Caco-2 (cell line): ENCODE results near the gene MINDY3. TPM values are rescaled to one million over a fixed set of nuclear protein-coding genes. Genes with fewer than 3 reads are reported as not detected.

ENCODE experiments used
- BruUV-seq: library from RNA; stranded (reverse); fragments of 400-500 nt; replicated peaks from 2 replicates; lab custom pipeline; 2021; lab: Mats Ljungman, UMichigan
- CTCF ChIA-PET: fragments of 300-600 bp; sonication (Branson Sonifier 250); formaldehyde crosslinking; loops from one replicate; lab custom pipeline; 2022; ENCODE audit warnings: antibody characterized with exemption; lab: Charles Lee
- POLR2A ChIA-PET: fragments of 300-600 bp; sonication (Branson Sonifier 250); formaldehyde crosslinking; loops from one replicate; lab custom pipeline; 2022; ENCODE audit warnings: antibody characterized with exemption; lab: Charles Lee
- DNase-seq, 2 experiments: peaks; one replicate each; pipeline versions ENCODE4 v3.0.0 to v3.0.0-alpha.2; 2020 to 2022
- H3K27me3 ChIP-seq: replicated peaks from 2 replicates; pipeline ENCODE4 v1.6.0; 2011; ENCODE audit warnings: low read length; ENCODE audit not compliant: control insufficient read depth, insufficient read depth
- H3K36me3 ChIP-seq: 2 replicates; pipeline ENCODE4 v1.5.1; 2011; ENCODE audit warnings: low read length; ENCODE audit not compliant: control insufficient read depth, insufficient read depth
- H3K4me1 ChIP-seq: fragments of 250-450 bp; sonication (Bioruptor Pico); 2 replicates; pipeline ENCODE4 v1.5.1; 2020; ENCODE audit warnings: mild to moderate bottlenecking
- H3K4me3 ChIP-seq: 2 replicates; pipeline ENCODE4 v1.5.1; 2011; ENCODE audit warnings: low read depth, mild to moderate bottlenecking, control low read depth, low read length
- H3K9me3 ChIP-seq: fragments of 250-450 bp; sonication (Bioruptor Pico); 2 replicates; pipeline ENCODE4 v1.5.1; 2020; ENCODE audit warnings: mild to moderate bottlenecking, moderate library complexity
- H3K27ac Mint-ChIP-seq: one replicate; pipeline ENCODE4 v1.8.0; 2022; ENCODE audit warnings: mixed read lengths; ENCODE audit not compliant: unreplicated experiment
- H3K27me3 Mint-ChIP-seq: one replicate; pipeline ENCODE4 v1.8.0; 2022; ENCODE audit warnings: mixed read lengths; ENCODE audit not compliant: insufficient read depth, unreplicated experiment
- H3K36me3 Mint-ChIP-seq: one replicate; pipeline ENCODE4 v1.8.0; 2022; ENCODE audit warnings: mild to moderate bottlenecking, mixed read lengths; ENCODE audit not compliant: insufficient read depth, unreplicated experiment
- H3K4me1 Mint-ChIP-seq: one replicate; pipeline ENCODE4 v1.8.0; 2022; ENCODE audit warnings: low read depth, mixed read lengths; ENCODE audit not compliant: unreplicated experiment
- H3K4me3 Mint-ChIP-seq: one replicate; pipeline ENCODE4 v1.8.0; 2022; ENCODE audit warnings: mild to moderate bottlenecking, moderate library complexity, mixed read lengths; ENCODE audit not compliant: unreplicated experiment
- H3K9me3 Mint-ChIP-seq: one replicate; pipeline ENCODE4 v1.8.0; 2022; ENCODE audit warnings: mixed read lengths; ENCODE audit not compliant: unreplicated experiment
- CTCF ChIP-seq, 2 experiments: fragments of 200-600 bp in 1 of 2; IDR thresholded peaks; 1 replicate in 1 of 2; 2 replicates in 1 of 2; pipeline versions ENCODE4 v1.5.1 to v1.8.0; 2011 to 2022; ENCODE audit warnings: antibody characterized with exemption in 1 of 2, control low read depth in 1 of 2, inconsistent platforms in 1 of 2, low read depth in 1 of 2, low read length in 1 of 2, mild to moderate bottlenecking in 1 of 2, moderate library complexity in 1 of 2; ENCODE audit not compliant: insufficient read depth in 1 of 2, severe bottlenecking in 1 of 2, unreplicated experiment in 1 of 2
- intact Hi-C: fragments of 100-400 bp; cut with micrococcal nuclease; formaldehyde crosslinking; loops from one replicate; pipeline ENCODE4 v1.10.0; 2022; ENCODE audit not compliant: unreplicated experiment
- total RNA-seq: library from RNA; stranded (reverse); gene quantifications from 2 replicates; pipeline ENCODE4 v1.2.3, GENCODE V29; 2022

MINDY3 gene
- total RNA-seq, 1 experiment from 2014 or later: 25.9 TPM

- TF ChIP-seq CTCF (IDR thresholded peaks at IDR 0.05; ENCODE audit: insufficient read depth in 1 of 2, low read depth in 1 of 2, low read length in 1 of 2, severe bottlenecking in 1 of 2, unreplicated experiment in 1 of 2): no peak
- no peaks in the 10 kb centered on the region for H3K9me3 ChIP-seq
- Mint-ChIP-seq H3K27ac (no peak overlapping the region), H3K4me1 (no peaks in the 10 kb centered on the region), H3K36me3 (no peaks in the 10 kb centered on the region), H3K4me3 (no peak overlapping the region), H3K27me3 (peaks cover 22% of the 10 kb centered on the region), H3K9me3 (no peaks in the 10 kb centered on the region)
- H3K27me3 ChIP-seq: no peaks in the 10 kb centered on the region
- no peaks in the 10 kb centered on the region for H3K36me3 ChIP-seq
- intact Hi-C loops: no loop called here
- DNase-seq: no peak
- CTCF ChIA-PET: no interaction called here
- no TSS peak for BruUV-seq
- no peaks in the 10 kb centered on the region for H3K4me1 ChIP-seq
- POLR2A ChIA-PET: no interaction called here
- no peak overlapping the region for H3K4me3 ChIP-seq
Observed at GRCh38 chr10:15738270-15738925, 121.9 kb downstream of the MINDY3 start.

GRCh38 chr10:15737656-15738055, 122.7 kb downstream of the MINDY3 start:
- BruUV-seq: no TSS peak
- Mint-ChIP-seq H3K4me1 (no peaks in the 10 kb centered on the region), H3K27me3 (peaks cover 20% of the 10 kb centered on the region), H3K9me3 (no peaks in the 10 kb centered on the region), H3K36me3 (no peaks in the 10 kb centered on the region), H3K27ac (no peak overlapping the region), H3K4me3 (no peak overlapping the region)
- Histone ChIP-seq H3K36me3 (no peaks in the 10 kb centered on the region), H3K4me1 (no peaks in the 10 kb centered on the region), H3K9me3 (no peaks in the 10 kb centered on the region), H3K4me3 (no peak overlapping the region), H3K27me3 (no peaks in the 10 kb centered on the region)
- DNase-seq: no peak
- intact Hi-C loops: no loop called here
- no peak for TF ChIP-seq CTCF (IDR thresholded peaks at IDR 0.05; ENCODE audit: insufficient read depth in 1 of 2, low read depth in 1 of 2, low read length in 1 of 2, severe bottlenecking in 1 of 2, unreplicated experiment in 1 of 2)
- ChIA-PET CTCF (no interaction called here), POLR2A (no interaction called here)

- ChIA-PET CTCF (no interaction called here), POLR2A (no interaction called here)
- Mint-ChIP-seq H3K27me3 (peaks cover 11% of the 10 kb centered on the region), H3K4me3 (no peak overlapping the region), H3K36me3 (no peaks in the 10 kb centered on the region), H3K27ac (no peak overlapping the region), H3K4me1 (no peaks in the 10 kb centered on the region), H3K9me3 (peaks cover 1% of the 10 kb centered on the region)
- no peak for TF ChIP-seq CTCF (IDR thresholded peaks at IDR 0.05; ENCODE audit: insufficient read depth in 1 of 2, low read depth in 1 of 2, low read length in 1 of 2, severe bottlenecking in 1 of 2, unreplicated experiment in 1 of 2)
- Histone ChIP-seq H3K9me3 (no peaks in the 10 kb centered on the region), H3K4me1 (no peaks in the 10 kb centered on the region), H3K36me3 (no peaks in the 10 kb centered on the region), H3K27me3 (no peaks in the 10 kb centered on the region), H3K4me3 (no peak overlapping the region)
- intact Hi-C loops: no loop called here
- no peak for DNase-seq
- BruUV-seq: no TSS peak
Observed at GRCh38 chr10:15735763-15736162, 124.5 kb downstream of the MINDY3 start.
